ENCODE data around the gene CLPTM1L.

Gene CLPTM1L

DNA sequence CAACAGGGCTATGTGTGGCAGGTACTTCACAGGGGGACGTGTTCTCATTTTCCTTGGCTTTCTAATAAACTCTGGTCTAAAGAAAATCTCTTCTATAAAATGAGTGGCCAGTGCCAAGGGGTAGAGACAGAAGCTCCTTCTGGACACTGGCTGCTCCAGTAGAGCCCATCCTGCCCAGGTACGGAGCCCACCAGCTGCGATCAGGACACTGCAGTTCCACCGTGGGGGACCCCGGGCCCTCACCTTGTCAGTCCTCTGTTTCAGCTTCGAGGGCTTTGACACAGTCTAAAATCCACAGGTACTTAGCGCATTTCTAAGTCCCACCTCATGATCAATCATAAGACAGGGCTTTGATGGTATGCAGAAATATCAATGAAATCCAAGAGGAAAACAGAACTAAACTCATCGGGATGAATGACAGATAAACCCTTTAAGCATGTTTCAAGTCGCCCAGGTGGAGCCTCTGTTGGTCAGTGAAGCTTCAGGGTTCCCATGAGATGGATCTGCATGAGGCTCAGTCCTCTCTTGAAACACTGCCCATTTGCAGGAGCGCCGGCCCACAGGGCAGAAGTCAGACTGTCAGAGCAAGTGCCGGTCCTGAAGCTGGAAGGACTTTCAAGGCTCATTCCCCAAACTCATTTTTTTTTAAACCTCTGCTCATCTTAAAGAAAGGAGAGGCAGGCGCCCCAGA lies 29.7 kb downstream of the CLPTM1L start:
- POLR2A ChIA-PET = no interaction called here

DNA sequence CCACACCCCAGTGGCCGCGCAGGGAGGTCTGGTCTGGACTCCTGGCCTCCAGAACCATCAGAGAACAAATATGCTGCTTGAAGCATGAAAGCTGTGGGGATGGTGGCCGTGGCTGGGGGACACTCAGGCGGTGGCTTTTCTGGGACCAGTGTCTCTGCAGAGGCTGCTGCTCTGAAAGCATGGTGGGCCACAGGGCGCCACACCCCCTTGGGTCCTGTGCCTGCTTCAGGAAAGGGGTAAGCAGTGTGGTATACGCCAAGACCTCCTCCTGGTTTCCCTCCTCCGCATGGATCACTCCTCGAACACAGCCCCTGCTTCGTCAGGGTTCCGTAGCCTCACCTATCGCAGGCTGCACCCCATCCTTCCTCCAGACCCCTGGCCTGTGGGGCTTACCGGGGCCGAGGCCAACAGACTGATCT lies 30.3 kb downstream of the CLPTM1L start:
- TF ChIP-seq LEF1 (IDR thresholded peaks at IDR 0.05; ENCODE audit: borderline replicate concordance) (no peak), NFRKB (IDR thresholded peaks at IDR 0.05) (no peak), ARNT (IDR thresholded peaks at IDR 0.05) (no peak), L3MBTL2 (conservative IDR thresholded peaks at IDR 0.05) (no peak), SUZ12 (IDR thresholded peaks at IDR 0.05) (no peak), ZNF384 (IDR thresholded peaks at IDR 0.05) (no peak), FOXA1 (IDR thresholded peaks at IDR 0.05) (no peak), ELF4 (IDR thresholded peaks at IDR 0.05) (no peak)
- ChIA-PET POLR2A (no interaction called here), CTCF (no interaction called here)
- no peak for DNase-seq (ENCODE audit: extremely low spot score)

More for the DNA sequence above, 29.7 kb downstream of the CLPTM1L start:
- no peak for TF ChIP-seq ZNF384 (IDR thresholded peaks at IDR 0.05)
- TF ChIP-seq, protein P1, sequence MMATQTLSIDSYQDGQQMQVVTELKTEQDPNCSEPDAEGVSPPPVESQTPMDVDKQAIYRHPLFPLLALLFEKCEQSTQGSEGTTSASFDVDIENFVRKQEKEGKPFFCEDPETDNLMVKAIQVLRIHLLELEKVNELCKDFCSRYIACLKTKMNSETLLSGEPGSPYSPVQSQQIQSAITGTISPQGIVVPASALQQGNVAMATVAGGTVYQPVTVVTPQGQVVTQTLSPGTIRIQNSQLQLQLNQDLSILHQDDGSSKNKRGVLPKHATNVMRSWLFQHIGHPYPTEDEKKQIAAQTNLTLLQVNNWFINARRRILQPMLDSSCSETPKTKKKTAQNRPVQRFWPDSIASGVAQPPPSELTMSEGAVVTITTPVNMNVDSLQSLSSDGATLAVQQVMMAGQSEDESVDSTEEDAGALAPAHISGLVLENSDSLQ (IDR thresholded peaks at IDR 0.05) = no peak
- no peak for TF ChIP-seq ELF4 (IDR thresholded peaks at IDR 0.05)
- TF ChIP-seq L3MBTL2 (conservative IDR thresholded peaks at IDR 0.05) = no peak
- no peak for TF ChIP-seq NFRKB (IDR thresholded peaks at IDR 0.05)
- no peak for TF ChIP-seq FOXK2 (IDR thresholded peaks at IDR 0.05)
- no peak for TF ChIP-seq SUZ12 (IDR thresholded peaks at IDR 0.05)
- TF ChIP-seq FOXM1 (IDR thresholded peaks at IDR 0.05; ENCODE audit: borderline replicate concordance) = no peak
- TF ChIP-seq TARDBP (IDR thresholded peaks at IDR 0.05) = no peak
- no peak for TF ChIP-seq CTBP1 (IDR thresholded peaks at IDR 0.05; ENCODE audit: borderline replicate concordance)
- TF ChIP-seq HDGF (IDR thresholded peaks at IDR 0.05; ENCODE audit: borderline replicate concordance) = no peak
- TF ChIP-seq SP1 (IDR thresholded peaks at IDR 0.05) = no peak
- TF ChIP-seq FOXA1 (IDR thresholded peaks at IDR 0.05) = no peak
- TF ChIP-seq ARNT (IDR thresholded peaks at IDR 0.05) = no peak
- no peak for DNase-seq (ENCODE audit: extremely low spot score)
- CTCF ChIA-PET = no interaction called here

DNA sequence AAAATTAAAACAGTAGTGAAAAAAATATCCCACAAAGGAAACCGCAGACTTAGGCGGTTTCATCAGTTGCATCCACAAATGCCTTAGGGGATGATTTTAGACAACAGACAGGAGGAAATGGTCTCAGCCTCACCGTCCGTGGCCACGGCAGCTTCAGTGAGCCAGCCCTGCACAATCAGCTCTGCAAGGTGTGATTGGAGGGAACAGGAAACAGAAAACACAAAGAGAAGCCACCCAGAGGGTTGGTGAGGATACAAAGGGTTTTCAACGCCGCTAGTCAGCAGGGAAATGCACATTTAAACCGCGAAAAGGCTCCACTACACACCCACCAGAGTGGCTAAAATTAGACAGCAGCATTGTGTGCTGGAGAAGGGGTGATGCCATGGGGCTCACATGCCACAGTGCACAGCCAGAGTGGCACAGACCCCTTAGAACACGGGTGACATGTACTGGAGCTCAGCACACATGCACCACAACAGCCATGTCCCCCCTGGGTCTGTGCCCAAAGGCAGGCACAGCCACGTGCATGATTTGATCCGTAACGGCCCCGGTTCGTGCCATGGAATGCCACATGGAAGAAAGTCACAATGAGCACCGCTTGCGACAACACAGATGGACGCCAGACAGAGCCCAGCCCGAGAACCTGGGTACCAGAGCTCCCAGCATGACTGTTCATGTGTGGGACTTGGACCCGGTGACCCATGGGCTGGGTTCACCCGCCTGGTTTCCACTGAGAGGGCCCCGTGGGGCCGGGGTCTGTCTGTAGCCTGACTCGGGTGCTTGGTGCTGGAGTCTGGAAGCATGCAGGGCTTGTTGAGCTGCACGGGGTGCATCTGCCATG lies 31.7 kb downstream of the CLPTM1L start:
- ChIA-PET POLR2A (no interaction called here), CTCF (no interaction called here)
- no peak for DNase-seq (ENCODE audit: extremely low spot score)
- TF ChIP-seq BHLHE40 (IDR thresholded peaks at IDR 0.05; ENCODE audit: borderline replicate concordance) = no peak
- TF ChIP-seq TARDBP (IDR thresholded peaks at IDR 0.05) = no peak

DNA sequence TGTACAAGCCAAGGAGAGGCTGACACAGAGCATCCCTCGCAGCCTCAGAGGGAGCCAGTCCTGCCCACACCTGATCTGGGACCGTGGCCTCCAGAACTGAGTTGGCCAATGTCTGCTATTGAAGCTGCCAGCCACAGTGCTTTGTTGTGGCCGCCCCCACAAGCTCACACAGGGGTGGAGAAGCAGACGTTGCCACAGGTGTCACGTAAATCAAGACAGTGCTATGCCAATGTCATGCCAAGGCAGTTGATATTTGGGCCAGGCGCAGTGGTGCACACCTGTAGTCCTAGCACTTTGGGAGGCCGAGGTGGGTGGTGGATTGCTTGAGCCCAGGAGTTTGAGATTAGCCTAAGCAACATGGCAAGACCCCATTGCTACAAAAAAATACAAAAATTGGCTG lies 32.7 kb downstream of the CLPTM1L start:
- CTCF ChIA-PET = interaction anchor here (0.6 kb wide), 1 partner anchor 195 kb away, joined by 3 read pairs; no protein-coding TSS in a partner anchor
- TF ChIP-seq BHLHE40 (IDR thresholded peaks at IDR 0.05; ENCODE audit: borderline replicate concordance) (no peak), SP1 (IDR thresholded peaks at IDR 0.05) (no peak), FOXK2 (IDR thresholded peaks at IDR 0.05) (no peak), NFRKB (IDR thresholded peaks at IDR 0.05) (no peak), L3MBTL2 (conservative IDR thresholded peaks at IDR 0.05) (no peak), ZNF384 (IDR thresholded peaks at IDR 0.05) (no peak), LEF1 (IDR thresholded peaks at IDR 0.05; ENCODE audit: borderline replicate concordance) (no peak)
- TF ChIP-seq, protein P1 (IDR thresholded peaks at IDR 0.05) = no peak
- POLR2A ChIA-PET = no interaction called here
- no peak for DNase-seq (ENCODE audit: extremely low spot score)

DNA sequence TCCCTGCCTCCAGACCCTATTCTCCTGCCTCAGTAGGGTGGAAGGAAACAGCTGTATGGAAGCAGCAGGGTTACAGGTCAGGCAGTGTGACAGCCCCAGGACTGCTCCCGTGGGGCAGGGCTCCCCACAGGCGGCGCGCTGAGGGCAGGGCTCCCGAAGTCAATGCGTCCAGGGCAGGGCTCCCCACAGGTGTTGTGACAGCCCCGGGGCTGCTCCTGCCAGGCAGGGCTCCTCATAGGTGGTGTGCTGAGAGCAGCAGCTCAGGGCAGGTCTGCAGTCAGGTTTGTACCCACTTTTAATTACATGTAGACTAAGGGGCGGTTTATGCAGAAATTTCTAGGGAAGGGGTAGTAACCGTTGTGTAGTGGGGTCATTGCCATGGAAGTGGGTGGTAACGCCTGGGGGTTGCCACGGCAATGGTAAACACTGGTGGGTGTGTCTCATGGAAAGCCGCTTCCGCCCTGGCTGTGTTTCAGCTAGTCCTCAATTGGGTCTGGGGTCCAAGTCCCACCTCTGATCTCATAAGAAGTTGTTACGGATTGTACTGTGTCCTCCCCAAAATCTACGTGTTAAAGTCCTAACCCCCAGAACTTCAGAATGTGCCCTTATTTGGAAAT lies 33.4 kb downstream of the CLPTM1L start:
- CTCF ChIA-PET = no interaction called here
- no peak for DNase-seq (ENCODE audit: extremely low spot score)
- POLR2A ChIA-PET = no interaction called here
- TF ChIP-seq ELF4 (IDR thresholded peaks at IDR 0.05) (no peak), HDGF (IDR thresholded peaks at IDR 0.05; ENCODE audit: borderline replicate concordance) (no peak), SP1 (IDR thresholded peaks at IDR 0.05) (no peak), FOXM1 (IDR thresholded peaks at IDR 0.05; ENCODE audit: borderline replicate concordance) (no peak), BHLHE40 (IDR thresholded peaks at IDR 0.05; ENCODE audit: borderline replicate concordance) (no peak), ZNF384 (IDR thresholded peaks at IDR 0.05) (no peak), SUZ12 (IDR thresholded peaks at IDR 0.05) (no peak), FOXA1 (IDR thresholded peaks at IDR 0.05) (no peak), L3MBTL2 (conservative IDR thresholded peaks at IDR 0.05) (no peak)

DNA sequence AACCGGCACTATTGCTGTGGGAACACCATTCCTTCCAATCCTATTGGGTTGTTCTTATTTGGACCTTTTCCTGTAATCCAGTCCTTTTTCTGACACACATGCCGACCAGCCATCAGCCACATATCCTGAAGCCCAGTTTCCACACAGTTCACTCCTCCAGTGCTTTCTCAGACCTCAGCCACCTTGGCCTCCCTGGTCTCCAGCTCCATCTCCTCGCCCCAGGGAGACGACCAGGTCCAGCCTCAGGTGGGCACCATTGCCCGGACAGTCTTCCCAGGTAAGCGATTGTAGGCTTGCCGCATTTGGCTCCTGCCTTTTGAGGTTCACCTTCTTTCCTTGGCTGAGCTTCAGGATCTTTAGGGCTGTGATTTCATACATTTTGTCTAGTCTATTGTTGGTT lies 34.8 kb downstream of the CLPTM1L start:
- POLR2A ChIA-PET = no interaction called here

More for the DNA sequence above, 34.8 kb downstream of the CLPTM1L start:
- CTCF ChIA-PET = no interaction called here
- TF ChIP-seq, protein P1 (IDR thresholded peaks at IDR 0.05) = no peak
- no peak for TF ChIP-seq CTBP1 (IDR thresholded peaks at IDR 0.05; ENCODE audit: borderline replicate concordance)
- DNase-seq (ENCODE audit: extremely low spot score) = no peak

Data from HEK293T (cell line).